ENCODE data around the gene ABCC4.

ABCC4 gene

DNA sequence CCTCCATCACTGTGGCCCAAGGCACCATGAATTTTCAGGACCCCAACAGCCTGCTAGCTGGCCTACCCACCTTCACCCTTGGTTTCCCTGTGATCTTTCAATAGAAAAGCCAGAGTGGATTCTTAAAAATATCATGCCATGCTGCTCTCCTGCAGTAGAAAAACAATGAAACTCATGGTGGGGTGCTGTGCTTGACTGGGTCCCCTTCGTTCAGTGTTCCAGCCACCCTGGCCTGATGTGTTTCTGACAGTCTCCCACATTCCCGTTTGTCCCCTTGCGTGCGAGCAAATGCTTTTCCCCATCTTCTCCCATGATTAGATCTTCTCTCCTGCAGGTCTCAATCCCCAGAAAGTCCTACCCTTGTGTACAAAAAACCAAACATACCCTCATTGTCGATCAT, 43.2 kb downstream of the ABCC4 start:
- DNase-seq (ENCODE audit: low read depth, low spot score) = no peak

DNA sequence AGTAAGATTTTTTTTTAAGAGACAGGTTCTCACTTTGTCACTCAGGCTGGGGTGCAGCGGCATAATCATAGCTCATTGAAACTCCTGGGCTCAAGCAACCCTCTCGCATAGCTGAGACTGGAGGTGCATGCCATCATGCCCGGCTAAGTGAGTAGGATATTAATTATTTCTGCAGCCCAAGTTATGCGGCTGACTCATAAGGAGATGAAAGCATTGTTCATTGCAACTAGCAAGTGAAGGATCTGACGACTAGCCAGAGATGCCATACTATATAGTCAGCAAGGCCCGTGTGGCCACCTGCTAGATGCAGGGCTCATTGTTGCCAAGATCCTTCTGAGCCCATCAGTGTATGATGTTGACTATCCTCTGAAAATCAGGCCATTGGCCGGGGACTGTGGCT, 45.2 kb downstream of the ABCC4 start:
- DNase-seq (ENCODE audit: low read depth, low spot score) = no peak

- no peak for DNase-seq (ENCODE audit: low read depth, low spot score)
Measured at GRCh38 chr13:95255072-95255732, 46.0 kb downstream of the ABCC4 start.

- no peak for DNase-seq (ENCODE audit: low read depth, low spot score)
Measured at GRCh38 chr13:95254339-95254738, 46.9 kb downstream of the ABCC4 start.

DNA sequence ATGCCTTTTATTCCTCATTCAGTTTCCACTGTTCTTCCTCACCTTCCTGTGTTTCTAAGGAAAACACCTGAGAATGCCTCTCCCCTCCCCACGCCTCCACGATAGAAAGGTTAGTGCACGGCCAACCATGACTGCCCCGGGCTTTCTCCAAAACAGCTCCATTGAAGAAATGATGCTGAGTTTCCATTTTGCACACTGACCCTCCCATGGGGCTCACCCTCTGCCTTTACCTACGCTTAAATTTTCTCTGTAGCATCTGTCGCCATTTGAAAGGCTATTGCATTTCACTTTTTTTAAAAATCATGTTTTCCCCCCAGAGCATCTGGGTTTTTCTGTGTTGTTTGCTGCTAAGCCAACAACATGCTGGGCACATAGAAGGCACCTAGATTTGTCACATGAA, 48.2 kb downstream of the ABCC4 start:
- no peak for DNase-seq (ENCODE audit: low read depth, low spot score)

- no peak for DNase-seq (ENCODE audit: low read depth, low spot score)
Measured at GRCh38 chr13:95251641-95252040, 49.6 kb downstream of the ABCC4 start.

- no peak for DNase-seq (ENCODE audit: low read depth, low spot score)
Measured at GRCh38 chr13:95250961-95251360, 50.3 kb downstream of the ABCC4 start.

GRCh38 chr13:95248953-95249352, 52.3 kb downstream of the ABCC4 start:
- DNase-seq (ENCODE audit: low read depth, low spot score) = no peak

- no peak for DNase-seq (ENCODE audit: low read depth, low spot score)
Measured at GRCh38 chr13:95247852-95248251, 53.4 kb downstream of the ABCC4 start.

GRCh38 chr13:95247171-95247570, 54.1 kb downstream of the ABCC4 start:
- no peak for DNase-seq (ENCODE audit: low read depth, low spot score)

DNA sequence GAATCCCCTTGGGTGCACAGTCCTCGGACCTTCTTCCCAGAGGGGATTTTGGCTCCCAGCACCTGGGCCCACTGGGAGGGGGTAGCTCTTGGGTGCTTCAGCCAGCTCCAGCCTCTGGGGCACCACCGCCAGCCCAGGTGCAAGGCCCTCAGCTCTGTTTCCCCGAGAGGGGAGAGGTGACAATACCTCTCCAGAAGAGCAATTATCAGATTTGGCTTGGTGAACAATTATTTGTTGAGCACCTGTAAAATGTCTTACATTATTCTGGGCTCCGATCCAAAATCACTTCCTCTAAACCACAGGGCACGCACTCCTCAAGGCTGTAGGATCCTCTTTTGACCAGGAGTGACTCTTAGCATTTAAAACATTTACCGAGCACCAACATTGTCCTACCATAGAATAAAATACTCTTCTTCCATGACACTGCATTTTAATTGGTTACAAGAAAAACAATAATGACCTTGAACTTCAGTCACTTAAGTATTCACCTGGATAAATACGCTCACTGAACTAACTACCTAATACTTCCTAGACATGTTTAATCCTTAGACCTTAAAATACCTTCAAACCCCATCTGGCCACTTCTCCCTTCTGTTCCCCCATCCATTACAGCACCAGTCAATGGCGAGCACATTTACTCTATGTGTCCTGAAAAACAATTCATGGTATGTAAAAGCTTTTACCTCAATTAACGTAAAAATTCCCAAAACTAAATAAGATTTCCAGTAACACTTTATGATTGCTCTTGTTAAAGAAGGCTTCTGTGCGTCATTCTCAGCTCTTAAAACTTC, 54.8 kb downstream of the ABCC4 start:
- DNase-seq (ENCODE audit: low read depth, low spot score) = no peak

GRCh38 chr13:95245071-95245470, 56.2 kb downstream of the ABCC4 start:
- no peak for DNase-seq (ENCODE audit: low read depth, low spot score)

GRCh38 chr13:95243207-95243606, 58.0 kb downstream of the ABCC4 start:
- no peak for DNase-seq (ENCODE audit: low read depth, low spot score)

DNA sequence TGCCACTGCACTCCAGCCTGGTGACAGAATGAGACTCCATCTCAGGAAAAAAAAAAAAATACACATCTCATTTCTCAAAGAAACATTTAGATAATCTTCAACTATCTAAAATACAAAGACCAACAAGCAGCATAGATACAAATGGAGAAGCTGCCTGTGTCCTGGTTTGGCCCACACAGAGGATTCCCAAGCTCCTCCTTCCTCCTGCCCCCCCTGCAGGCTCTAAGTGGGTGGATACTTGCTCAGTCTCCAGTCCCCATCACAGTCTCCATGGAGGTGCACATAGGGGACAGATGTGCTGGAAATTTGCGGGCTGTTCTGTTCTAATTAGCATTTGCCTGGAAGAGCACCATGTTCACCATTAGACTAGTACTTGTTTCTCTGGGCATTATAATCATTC, 59.9 kb downstream of the ABCC4 start:
- no peak for DNase-seq (ENCODE audit: low read depth, low spot score)

GRCh38 chr13:95239283-95239682, 62.0 kb downstream of the ABCC4 start:
- DNase-seq (ENCODE audit: low read depth, low spot score) = no peak

DNA sequence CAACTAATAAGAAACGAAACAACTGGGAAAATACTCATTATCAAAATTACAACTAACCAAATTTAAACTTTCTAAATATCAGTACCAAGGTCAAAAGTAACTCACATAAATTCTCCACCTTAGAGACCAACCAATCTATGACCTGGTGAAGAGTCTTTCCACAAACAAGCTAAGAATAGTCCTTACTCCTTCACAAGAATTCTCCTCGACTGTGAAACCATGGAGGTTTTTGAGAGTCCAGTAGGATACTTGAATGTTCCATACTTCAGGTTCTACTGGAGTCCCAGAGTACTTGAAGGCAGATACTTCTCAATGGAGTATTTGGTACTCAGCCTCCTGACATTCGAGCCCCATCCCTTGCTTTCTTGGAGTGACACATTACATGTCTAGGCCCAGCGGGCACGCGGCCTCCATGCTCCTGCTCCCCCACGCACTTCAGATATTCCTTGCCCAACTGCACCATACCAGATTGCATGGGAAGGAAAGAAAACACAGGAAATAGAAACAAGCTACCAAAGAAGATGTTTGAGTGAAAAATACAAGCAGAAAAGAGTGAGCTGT, 63.9 kb downstream of the ABCC4 start:
- DNase-seq (ENCODE audit: low read depth, low spot score) = no peak

- no peak for DNase-seq (ENCODE audit: low read depth, low spot score)
Measured at GRCh38 chr13:95236774-95237173, 64.5 kb downstream of the ABCC4 start.

DNA sequence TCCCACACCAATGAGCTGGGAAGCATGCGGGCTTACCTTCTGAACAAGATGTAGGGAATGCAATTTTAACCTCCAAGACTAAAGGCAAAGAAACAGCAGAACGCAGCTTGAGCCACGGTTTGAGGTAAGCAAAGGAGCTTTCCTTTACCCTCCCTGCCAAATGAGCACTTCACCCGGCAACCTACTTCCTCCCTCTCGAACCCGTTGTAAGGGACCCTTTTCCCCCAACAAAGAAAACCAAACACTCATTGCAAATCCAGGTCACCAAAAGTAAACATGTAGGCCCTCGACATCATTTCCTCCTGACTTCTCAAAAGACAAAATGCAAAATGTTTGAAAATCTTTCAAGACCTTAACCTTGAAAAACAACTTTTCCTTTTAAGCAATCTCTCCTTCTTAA, 65.3 kb downstream of the ABCC4 start:
- DNase-seq (ENCODE audit: low read depth, low spot score) = no peak

DNA sequence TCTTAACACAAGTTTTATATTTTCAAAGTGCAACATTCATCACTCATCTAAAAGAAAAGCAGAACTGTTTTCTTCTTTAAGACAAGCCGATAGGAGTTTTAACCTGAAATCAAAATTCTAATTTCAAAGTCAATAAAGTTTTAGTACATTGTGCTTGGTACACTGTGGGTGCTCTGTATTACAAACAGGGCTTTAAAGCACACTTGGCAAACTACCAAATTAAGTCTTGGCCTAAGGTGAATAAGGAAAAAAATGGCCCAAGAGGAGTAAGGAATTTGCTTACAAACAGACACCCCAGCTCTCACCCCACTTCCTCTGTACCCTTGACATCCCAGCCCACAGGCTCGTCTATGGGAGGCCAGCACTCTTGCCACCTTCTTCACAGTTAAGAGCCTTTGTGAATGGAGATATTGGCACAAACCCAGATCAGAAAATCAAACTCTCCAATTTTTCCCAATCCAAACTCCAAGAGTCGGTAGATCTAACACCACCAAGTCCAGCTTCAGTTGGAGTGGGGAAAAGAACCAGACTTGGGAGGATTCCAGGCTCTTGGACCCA, 66.0 kb downstream of the ABCC4 start:
- no peak for DNase-seq (ENCODE audit: low read depth, low spot score)

DNA sequence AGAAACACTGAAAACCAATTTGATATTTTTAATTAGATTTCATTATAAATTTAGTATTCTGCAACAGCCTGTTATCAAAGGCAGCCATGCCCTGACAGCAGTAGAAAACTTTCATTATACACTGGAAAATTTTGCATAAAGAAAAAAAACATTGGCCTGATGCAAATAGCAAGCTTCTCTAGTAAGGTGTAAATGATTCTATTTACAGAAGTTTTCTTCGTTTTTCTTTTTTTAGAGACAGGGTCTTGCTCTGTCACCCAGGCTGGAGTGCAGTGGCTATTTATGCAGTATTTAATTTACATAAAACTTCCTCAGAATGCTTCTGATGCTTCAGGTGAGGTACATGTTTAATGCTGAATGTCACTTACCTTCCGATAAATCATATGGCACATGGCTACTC, 67.0 kb downstream of the ABCC4 start:
- no peak for DNase-seq (ENCODE audit: low read depth, low spot score)

GRCh38 chr13:95233026-95233635, 68.1 kb downstream of the ABCC4 start:
- no peak for DNase-seq (ENCODE audit: low read depth, low spot score)

- no peak for DNase-seq (ENCODE audit: low read depth, low spot score)
Measured at GRCh38 chr13:95231393-95231792, 69.9 kb downstream of the ABCC4 start.
